Heart right ventricle (tissue), 16 donors: ENCODE data around the gene SEC61B. TPM values are rescaled to one million over a fixed set of nuclear protein-coding genes. Genes with fewer than 3 reads are reported as not detected.

Source experiments
- ATAC-seq, 8 donors: fragments of 200-7000 bp; cut with Tn5 transposase; one replicate each; pipeline ENCODE4 v1.9.1; 2020; ENCODE audit warnings: mild to moderate bottlenecking in 8 of 8, moderate library complexity in 8 of 8, moderate number of reproducible peaks in 1 of 8
- DNase-seq, 2 donors: peaks; one replicate each; pipeline ENCODE4 v3.0.0-alpha.2; 2020
- H3K27ac ChIP-seq, 10 donors: fragments of 200-600 bp; sonication (generic) in 2 of 10; one replicate each; pipeline versions ENCODE4 v1.5.0 to v1.8.0; 2020 to 2022; ENCODE audit warnings: mild to moderate bottlenecking in 3 of 10
- H3K27me3 ChIP-seq, 7 donors: fragments of 200-600 bp; one replicate each; pipeline ENCODE4 v1.8.0; 2021 to 2022; ENCODE audit warnings: mild to moderate bottlenecking in 2 of 7
- H3K36me3 ChIP-seq, 9 donors: fragments of 200-600 bp; sonication (generic) in 1 of 9; one replicate each; pipeline versions ENCODE4 v1.5.0 to v1.8.0; 2020 to 2022; ENCODE audit warnings: mild to moderate bottlenecking in 2 of 9
- H3K4me1 ChIP-seq, 9 donors: fragments of 200-600 bp; sonication (generic) in 1 of 9; one replicate each; pipeline versions ENCODE4 v1.5.0 to v1.8.0; 2020 to 2022; ENCODE audit warnings: mild to moderate bottlenecking in 4 of 9
- H3K4me3 ChIP-seq, 10 donors: fragments of 200-600 bp; sonication (generic) in 2 of 10; one replicate each; pipeline versions ENCODE4 v1.5.0 to v1.8.0; 2020 to 2022; ENCODE audit warnings: mild to moderate bottlenecking in 7 of 10, moderate library complexity in 2 of 10
- H3K9me3 ChIP-seq, 11 donors: fragments of 200-600 bp in 10 of 11; sonication (generic) in 2 of 11; one replicate each; pipeline versions ENCODE4 v1.5.0 to v1.8.0; 2013 to 2022; ENCODE audit warnings: mild to moderate bottlenecking in 2 of 11, control low read depth in 1 of 11, moderate library complexity in 1 of 11
- CTCF ChIP-seq, 9 donors: fragments of 200-600 bp; sonication (generic) in 2 of 9; IDR thresholded peaks; one replicate each; pipeline versions ENCODE4 v1.5.0 to v1.8.0; 2021 to 2022; ENCODE audit warnings: antibody characterized with exemption in 9 of 9, mild to moderate bottlenecking in 5 of 9, moderate library complexity in 1 of 9
- WGBS, 2 donors: extraction: QIAGEN DNeasy Blood & Tissue Kit; methylation state at CpG; one replicate each; pipeline ENCODE4 v1.1.7; 2013; ENCODE audit warnings: inconsistent platforms in 1 of 2; 5-methylcytosine and 5-hydroxymethylcytosine counted together
- intact Hi-C, 10 donors: fragments of 100-400 bp; cut with DNase I; formaldehyde crosslinking; loops; one replicate each; pipeline versions ENCODE4 v1.11.1 to v1.14.2; 2022
- polyA plus RNA-seq, 2 donors: library from polyadenylated mRNA; stranded (reverse); fragments of 200-250 nt; gene quantifications; one replicate each; pipeline ENCODE4 v1.2.3, GENCODE V29; 2013
- total RNA-seq, 10 donors: library from RNA; stranded (reverse); fragmentation: NEBNext Ultra II Directional in 3 of 10; extraction: Animal tissue kit (Norgen Biotek cat#: 25700) in 3 of 10; gene quantifications; one replicate each; pipeline versions ENCODE4 v1.2.1 to v1.2.4, GENCODE V29; 2021 to 2023
- donor health status: Arrhythmogenic right ventricular cardiomyopathy.
- donor health status: ischemic (EF 13 %, LVEDD 7.1; RV severe dilation, severe dysfunction).
- donor health status: healthy with polysubstance abuse.
- donor health status: DM: no; HTN: yes; CAD: no.
- donor health status: DM: no; HTN: no; CAD: no.
- donor health status: ischemic (EF 25% LVEDD 6.9; RV normal size, moderate dysfunction).
- donor health status: ischemic (EF 25% LVEDD 5.7; RV mildly dilated, moderate dysfunction).
- donor health status: healthy.
- donor health status: DM: yes; HTN: yes; CAD: no.
- donor health status: Ischemic cardiomyopathy.
- donor health status: ischemic (EF 35%, LVEDD 5.7; RV mildly dilated, moderate dysfunction).
- donor health status: nonischemic (EF 11% LVEDD 7.7; RV severe dilation, severe dysfunction).
- donor health status: DM: yes; HTN: yes; CAD: no.
- donor health status: PGD.
- donor health status: ischemic (EF 29% LVEDD 5.4; RV normal size, mild dysfunction).
- donor health status: nonischemic (EF 23%, LVEDD 6.1; RV moderate dilation, normal function).

The SEC61B gene
- total and polyA plus RNA-seq, 12 donors, result 24.1 to 177 (median 37.4) TPM

GRCh38 chr9:99274016-99274415 is 51.9 kb downstream of the SEC61B start:
- 95 to 97% methylated on average over 5 of the region's 5 CpGs for WGBS, 2 donors

GRCh38 chr9:99274495-99274894 is 52.4 kb downstream of the SEC61B start:
- no peak overlapping the region for H3K4me3 ChIP-seq
- intact Hi-C loops, result no loop called here
- H3K4me1 ChIP-seq, result no peaks in the 10 kb centered on the region
- ATAC-seq (no peak), DNase-seq (no peak)
- WGBS, 2 donors, result 48% methylated on average over 2 of the region's 2 CpGs
- no peaks in the 10 kb centered on the region for H3K9me3 ChIP-seq
- H3K27ac ChIP-seq, result no peak overlapping the region
- TF ChIP-seq CTCF (IDR thresholded peaks at IDR 0.05), result no peak
- H3K36me3 ChIP-seq, result no peaks in the 10 kb centered on the region
- H3K27me3 ChIP-seq, result no peaks in the 10 kb centered on the region

More at GRCh38 chr9:99274016-99274415, 51.9 kb downstream of the SEC61B start:
- Histone ChIP-seq H3K9me3 (no peaks in the 10 kb centered on the region), H3K36me3 (no peaks in the 10 kb centered on the region), H3K4me1 (no peaks in the 10 kb centered on the region), H3K4me3 (no peak overlapping the region), H3K27ac (no peak overlapping the region), H3K27me3 (no peaks in the 10 kb centered on the region)
- no peak for DNase-seq
- intact Hi-C loops, result no loop called here
- TF ChIP-seq CTCF (IDR thresholded peaks at IDR 0.05), result no peak
- ATAC-seq, result no peak

Other genes starting within 250 kb of the SEC61B start
- 10 to 100 TPM; 10.7 to 25.4 (median 15.0) TPM for gene TGFBR1, start 117.2 kb upstream of the SEC61B start, total RNA-seq
- gene TGFBR1, start 117.2 kb upstream of the SEC61B start, polyA plus RNA-seq, result 1 to 10 TPM; 4.9 to 5.9 TPM
- 10 to 100 TPM; 10.6 to 27.3 (median 15.0) TPM for gene ALG2, start 340 bp upstream of the SEC61B start, total RNA-seq
- 10 to 100 TPM; 12.1 to 17.7 TPM for gene ALG2, start 340 bp upstream of the SEC61B start, polyA plus RNA-seq